ENCODE data around the gene NXF1. TPM values are rescaled to one million over a fixed set of nuclear protein-coding genes. Genes with fewer than 3 reads are reported as not detected.

The NXF1 gene
- total and polyA plus RNA-seq, 2 of the 13 experiments (the other 11 are each of a cell fraction or from before 2014, with no cell fraction given), result 30.4 to 30.9 TPM

GRCh38 chr11:62841361-62842170 lies 36.3 kb upstream of the NXF1 start (continued):
- TF ChIP-seq THAP9 (CRISPR knock-in tag; IDR thresholded peaks at IDR 0.05; ENCODE audit: borderline replicate concordance), result no peak
- no peak for TF ChIP-seq ZNF260 (CRISPR knock-in tag; IDR thresholded peaks at IDR 0.05; ENCODE audit: borderline replicate concordance, low read depth)
- TF ChIP-seq ZNF432 (CRISPR knock-in tag; IDR thresholded peaks at IDR 0.05; ENCODE audit: borderline replicate concordance), result no peak
- TF ChIP-seq KDM4B (CRISPR knock-in tag; IDR thresholded peaks at IDR 0.05), result peak; percentile 95
- TF ChIP-seq ZNF503 (CRISPR knock-in tag; IDR thresholded peaks at IDR 0.05), result peak; percentile 81
- peak; percentile 34 for TF ChIP-seq SKI (IDR thresholded peaks at IDR 0.05; ENCODE audit: partially characterized antibody)
- TF ChIP-seq MIXL1 (CRISPR knock-in tag; IDR thresholded peaks at IDR 0.05), result peak; percentile 98
- peak; percentile 73 for TF ChIP-seq BORCS8-MEF2B (CRISPR knock-in tag; IDR thresholded peaks at IDR 0.05)
- peak; percentile 43 for TF ChIP-seq NFE2 (CRISPR knock-in tag; IDR thresholded peaks at IDR 0.05)
- no peak for TF ChIP-seq NFATC3 (CRISPR knock-in tag; IDR thresholded peaks at IDR 0.05)
- TF ChIP-seq ZBTB1 (CRISPR knock-in tag; IDR thresholded peaks at IDR 0.05; ENCODE audit: borderline replicate concordance), result no peak; the same call in 1 of the 2 replicates
- peak; percentile 97 for TF ChIP-seq ZKSCAN8 (CRISPR knock-in tag; IDR thresholded peaks at IDR 0.05; ENCODE audit: borderline replicate concordance)
- TF ChIP-seq PRDM10 (CRISPR knock-in tag; IDR thresholded peaks at IDR 0.05; ENCODE audit: low read depth), result no peak; the same call in 1 of the 2 replicates
- TF ChIP-seq NR3C1 (CRISPR knock-in tag; IDR thresholded peaks at IDR 0.05), result no peak
- TF ChIP-seq GZF1 (CRISPR knock-in tag; IDR thresholded peaks at IDR 0.05), result 0 out of 2 replicates have a peak, but pooled peaks have one; percentile 31
- TF ChIP-seq ZNF17 (CRISPR knock-in tag; IDR thresholded peaks at IDR 0.05), result no peak
- no peak; the same call in 1 of the 2 replicates for TF ChIP-seq ZNF251 (CRISPR knock-in tag; IDR thresholded peaks at IDR 0.05)
- TF ChIP-seq CBFB (CRISPR knock-in tag; IDR thresholded peaks at IDR 0.05), result peak; percentile 62; the same call in 1 of the 2 replicates
- TF ChIP-seq FOSL1 (CRISPR knock-in tag; IDR thresholded peaks at IDR 0.05; ENCODE audit: borderline replicate concordance), result no peak
- no peak for TF ChIP-seq ZNF280B (CRISPR knock-in tag; IDR thresholded peaks at IDR 0.05; ENCODE audit: borderline replicate concordance)
